22Rv1 (cell line): ENCODE data around the gene TTC33.
"Not testable (repeated sequence)": the region's sequence is repeated elsewhere in the genome, so short reads cannot be mapped to it uniquely, and the experiment has no call there.

Experiments used
- CTCF ChIP-seq: fragments of 450-650 bp; IDR thresholded peaks from 2 replicates; pipeline ENCODE4 v1.5.1; 2017; ENCODE audit warnings: mild to moderate bottlenecking
- ZFX ChIP-seq: fragments of 450-650 bp; IDR thresholded peaks from 2 replicates; pipeline ENCODE4 v1.6.1; 2017; ENCODE audit warnings: antibody characterized with exemption, borderline replicate concordance

- TF ChIP-seq CTCF, ZFX: not testable (repeated sequence)
Measured at GRCh38 chr5:40705484-40705883, 50.3 kb downstream of the TTC33 start.
